Stimulated activated CD4-positive, alpha-beta T cell treated with anti-CD3 and anti-CD28 coated beads, Interleukin-4, amount 100 ng/mL, for 24 hours (primary cell): ENCODE results near the gene PHTF2.
"Not testable (repeated sequence)": the region's sequence is repeated elsewhere in the genome, so short reads cannot be mapped to it uniquely, and the experiment has no call there.

ENCODE experiments used
- DNase-seq: peaks from one replicate; pipeline ENCODE4 v3.0.0-alpha.2; 2020

The PHTF2 gene

DNA sequence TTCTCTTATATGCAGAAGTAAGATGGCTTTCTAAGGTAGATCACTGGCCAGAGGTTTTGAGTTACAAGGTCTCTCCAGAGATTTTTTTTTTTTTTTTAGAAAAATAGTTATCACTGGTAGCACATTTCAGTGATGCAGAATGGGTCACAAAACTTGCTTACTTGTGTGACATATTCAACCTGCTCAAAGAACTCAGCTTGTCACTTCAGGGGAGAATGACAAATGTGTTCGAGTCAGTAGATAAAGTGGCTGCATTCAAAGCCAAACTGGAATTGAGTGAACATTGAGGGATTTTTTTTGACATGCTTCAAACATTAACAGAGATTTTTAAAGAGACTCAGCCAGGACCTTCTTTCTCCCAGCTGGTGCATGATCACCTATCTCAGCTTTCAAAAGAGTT lies 33.4 kb downstream of the PHTF2 start:
- no peak for DNase-seq

DNA sequence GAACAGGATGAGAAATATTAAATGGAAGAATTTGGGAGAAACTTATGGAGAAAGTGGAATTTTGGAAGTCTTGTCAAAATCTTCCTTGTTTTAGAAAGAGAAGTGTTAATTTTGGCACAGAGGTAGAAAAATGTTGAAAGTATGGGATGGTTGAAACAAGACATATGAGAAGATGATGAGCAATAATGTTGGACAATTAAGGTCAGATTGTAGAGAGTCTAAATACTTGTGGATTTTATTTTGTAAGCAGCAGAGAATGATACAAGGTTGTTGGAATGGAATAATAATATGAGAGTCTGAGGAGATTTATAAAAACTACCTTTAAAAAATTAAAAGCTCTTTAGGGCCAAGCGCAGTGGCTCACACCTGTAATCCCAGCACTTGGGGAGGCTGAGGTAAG lies 34.6 kb downstream of the PHTF2 start:
- DNase-seq = no peak

DNA sequence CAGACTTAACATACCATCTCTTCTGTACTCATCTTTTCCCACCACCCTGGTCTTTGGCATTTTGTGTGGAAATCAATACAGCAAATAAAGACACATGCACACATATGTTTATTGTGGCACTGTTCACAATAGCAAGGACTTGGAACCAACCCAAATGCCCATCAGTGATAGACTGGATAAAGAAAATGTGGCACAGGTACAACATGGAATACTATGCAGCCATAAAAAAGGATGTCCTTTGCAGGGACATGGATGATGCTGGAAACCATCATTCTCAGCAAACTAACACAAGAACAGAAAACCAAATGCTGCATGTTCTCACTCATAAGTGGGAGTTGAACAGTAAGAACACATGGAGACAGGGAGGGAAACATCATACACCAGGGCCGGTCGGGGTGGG lies 37.9 kb downstream of the PHTF2 start:
- not testable (repeated sequence) for DNase-seq

DNA sequence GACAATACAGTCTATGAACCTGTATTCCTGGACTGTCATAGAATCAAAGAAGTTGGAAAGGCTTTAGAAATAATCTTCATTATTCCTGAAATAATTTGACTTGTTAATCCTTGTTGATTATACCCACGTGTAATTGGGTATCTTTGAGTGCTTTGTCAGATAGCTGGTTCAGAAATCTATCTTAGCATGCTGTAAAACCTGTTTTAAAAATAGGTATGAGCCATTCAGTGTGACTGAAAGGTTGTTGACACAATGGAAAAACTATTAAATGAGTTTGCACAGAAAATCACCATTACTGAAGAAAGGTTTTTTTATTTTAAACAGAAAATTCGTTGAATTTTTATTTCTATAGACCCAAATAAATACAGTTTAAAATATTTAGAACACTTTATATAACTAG lies 38.7 kb downstream of the PHTF2 start:
- DNase-seq = no peak

DNA sequence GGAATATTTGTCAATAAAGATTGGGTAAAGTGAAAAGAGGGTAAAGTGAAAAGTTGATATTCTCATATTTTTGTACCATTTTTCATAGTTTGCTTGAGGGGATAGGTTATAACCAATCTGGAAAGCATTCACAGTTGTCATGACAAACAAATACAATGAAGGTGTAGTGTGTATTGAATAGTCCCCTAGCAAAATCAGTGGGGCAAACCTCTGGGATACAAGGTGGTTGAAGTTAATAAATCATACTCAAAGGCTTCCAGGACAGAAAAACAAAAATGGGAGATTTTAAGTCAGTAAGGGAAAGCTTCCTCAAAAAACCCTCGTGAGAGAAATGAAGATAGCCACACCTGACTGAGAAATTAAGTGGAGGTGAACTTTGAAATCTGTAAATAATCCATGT lies 39.4 kb downstream of the PHTF2 start:
- no peak for DNase-seq

DNA sequence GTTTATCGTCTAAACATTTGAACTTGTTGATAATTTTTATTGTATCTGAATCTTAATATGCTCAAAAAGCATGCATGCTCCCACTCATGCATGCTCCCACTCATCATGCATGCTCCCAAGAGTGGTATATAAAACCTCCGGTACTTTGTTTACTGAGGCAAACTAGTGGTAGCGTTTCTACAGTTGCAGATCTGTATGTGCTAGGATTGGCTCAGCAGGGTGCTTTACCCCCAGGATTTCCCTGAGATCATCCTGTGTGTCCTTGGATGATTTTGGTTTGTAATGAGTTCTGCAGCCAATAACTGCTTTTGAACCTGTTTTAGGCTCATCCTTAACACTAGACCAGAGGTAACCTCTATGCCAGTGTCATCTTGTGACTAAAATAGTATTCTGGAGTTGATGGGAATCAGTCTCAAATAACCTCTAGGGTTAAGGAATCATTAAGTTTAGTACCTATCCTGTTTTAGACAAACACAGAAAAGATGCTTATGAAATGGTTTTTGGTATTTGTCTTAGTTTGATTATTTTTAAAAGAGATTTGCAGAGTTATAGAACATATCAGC lies 40.4 kb downstream of the PHTF2 start:
- no peak for DNase-seq

DNA sequence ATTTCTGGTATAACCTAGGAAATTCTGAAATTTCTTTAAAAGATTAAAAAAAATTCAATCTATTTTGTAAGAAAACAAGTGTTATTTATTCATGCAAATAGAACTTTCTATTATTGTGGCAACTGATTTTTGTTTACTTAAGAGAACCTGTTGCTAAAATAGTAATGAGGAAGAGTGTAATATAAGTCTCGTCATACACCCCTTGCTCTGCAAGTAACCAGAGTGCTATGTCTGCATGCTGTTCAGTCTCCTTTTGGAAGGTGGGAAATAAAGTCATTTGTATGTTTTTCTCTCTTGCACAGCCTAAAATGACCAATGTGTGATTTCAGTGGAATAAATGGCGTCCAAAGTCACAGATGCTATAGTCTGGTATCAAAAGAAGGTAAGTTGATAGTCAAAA lies 41.3 kb downstream of the PHTF2 start:
- no peak for DNase-seq

DNA sequence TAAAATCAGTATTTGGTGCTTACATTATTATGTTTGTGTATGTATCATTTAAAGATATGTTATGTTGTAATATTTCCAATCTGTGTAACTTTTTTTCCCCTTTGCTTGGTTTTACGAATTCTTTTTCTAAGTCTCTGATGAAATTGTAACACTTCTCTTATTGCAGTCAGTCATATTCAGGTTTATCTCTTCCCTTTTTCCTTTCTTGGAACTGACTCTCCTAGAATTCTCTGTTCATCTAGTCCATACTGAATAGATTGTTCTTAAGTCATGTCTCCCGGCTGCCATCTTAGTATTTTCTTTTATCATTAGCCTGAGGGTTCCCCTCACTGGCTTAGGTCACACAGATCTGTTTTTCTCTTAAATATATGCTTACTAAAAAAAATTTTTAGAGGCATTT lies 44.6 kb downstream of the PHTF2 start:
- DNase-seq = no peak

DNA sequence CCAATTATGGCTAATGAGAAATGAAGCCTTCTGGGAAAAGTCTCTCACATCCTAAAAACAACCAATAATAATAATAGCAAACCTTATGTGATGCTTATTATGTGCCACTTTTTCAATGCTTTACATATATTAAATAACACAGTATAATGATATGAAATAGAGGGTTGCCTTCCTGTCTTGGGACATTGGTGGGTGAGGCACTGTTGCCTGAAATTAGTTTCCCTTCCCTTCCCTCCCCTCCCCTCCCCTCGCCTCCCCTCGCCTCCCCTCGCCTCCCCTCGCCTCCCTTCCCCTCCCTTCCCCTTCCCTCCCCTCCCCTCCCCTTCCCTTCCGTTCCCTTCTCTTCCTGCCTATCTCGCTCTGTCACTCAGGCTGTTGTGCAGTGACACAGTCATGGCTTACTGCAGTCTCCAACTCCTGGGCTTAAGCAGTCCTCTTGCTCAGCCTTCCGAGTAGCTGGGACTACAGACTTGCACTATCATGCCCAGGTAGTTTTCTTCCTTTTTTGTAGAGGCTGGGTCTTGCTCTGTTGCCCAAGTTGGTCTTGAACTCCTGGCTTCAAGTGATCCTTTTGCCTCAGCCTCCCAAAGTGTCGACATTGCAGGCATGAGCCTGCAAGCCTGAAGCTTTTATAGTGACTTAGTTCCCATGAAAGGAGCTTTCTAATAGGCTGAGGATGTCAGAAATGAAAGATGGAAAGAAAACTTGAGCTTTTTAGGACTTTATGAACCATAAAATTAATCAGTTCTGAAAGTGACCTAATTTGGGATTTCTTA lies 47.9 kb downstream of the PHTF2 start:
- no peak for DNase-seq

DNA sequence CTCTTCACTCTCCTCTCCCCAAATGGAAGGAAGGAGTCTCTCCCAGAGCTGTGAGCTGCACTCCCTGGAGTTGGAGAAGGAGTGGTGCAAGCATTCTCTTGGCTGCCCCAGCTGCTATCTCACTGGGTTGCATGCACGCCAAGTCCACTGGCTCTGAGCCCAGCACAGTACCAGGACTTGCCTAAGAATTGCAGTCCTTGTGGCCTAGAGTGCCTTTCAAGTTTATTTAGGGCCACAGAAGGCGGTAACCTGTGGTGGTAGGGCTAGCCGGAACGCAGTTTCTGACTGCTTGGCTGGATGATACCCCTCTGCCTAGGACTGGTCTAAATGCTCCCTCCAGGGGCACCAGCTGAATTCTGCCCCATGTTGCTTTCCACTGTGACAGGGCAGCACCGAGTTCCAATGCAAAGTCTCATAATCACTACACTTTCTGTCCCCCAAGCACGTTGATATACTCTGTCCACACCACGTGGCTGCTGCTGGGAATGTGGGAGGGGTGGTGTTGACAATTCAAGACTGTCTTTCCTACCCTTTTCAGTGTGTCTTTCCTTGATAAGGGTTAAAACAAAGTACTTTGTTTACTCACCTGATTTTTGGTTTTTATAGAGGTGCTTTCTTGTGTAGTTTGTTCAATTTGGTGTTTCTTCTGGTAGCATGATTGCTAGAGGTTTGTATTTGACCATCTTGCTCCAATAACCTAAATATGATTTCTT lies 57.0 kb downstream of the PHTF2 start:
- DNase-seq = no peak

DNA sequence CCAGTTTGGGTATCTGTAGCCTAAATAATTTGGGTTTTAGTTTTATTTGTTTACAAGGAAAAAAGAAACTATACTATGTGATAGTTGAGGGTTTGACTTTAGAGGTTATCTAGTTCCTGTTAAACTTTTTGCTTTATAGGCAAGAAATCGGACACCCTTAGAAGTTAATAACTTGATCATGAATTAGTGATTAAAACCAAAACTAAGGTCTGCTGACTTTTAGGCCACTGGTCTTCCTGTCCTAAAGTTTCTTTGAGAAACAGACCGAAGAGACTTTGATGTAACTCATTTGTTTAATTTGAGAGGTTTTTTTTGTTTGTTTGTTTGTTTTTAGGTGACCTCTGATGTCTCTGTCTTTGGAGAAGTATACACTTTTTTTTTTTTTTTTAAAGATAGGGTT lies 59.7 kb downstream of the PHTF2 start:
- DNase-seq = no peak

DNA sequence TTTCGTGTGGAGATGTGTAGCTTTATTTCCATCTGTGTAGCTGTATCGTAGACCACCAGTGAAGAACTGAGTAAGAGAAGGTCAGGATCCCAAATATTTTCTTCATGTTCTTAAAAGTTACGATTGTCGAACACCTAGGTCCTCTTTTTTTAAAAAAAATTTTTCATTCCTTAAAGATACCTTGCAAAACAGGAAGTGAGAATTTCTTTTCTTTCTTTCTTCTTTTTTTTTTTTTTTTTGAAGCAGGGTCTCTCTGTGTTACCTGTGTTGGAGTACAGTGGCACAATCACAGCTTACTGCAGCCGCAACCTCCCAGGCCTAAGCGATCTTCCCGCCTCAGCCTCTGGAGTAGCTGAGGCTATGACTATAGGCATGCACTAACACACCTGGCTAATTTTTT lies 60.8 kb downstream of the PHTF2 start:
- DNase-seq = no peak

DNA sequence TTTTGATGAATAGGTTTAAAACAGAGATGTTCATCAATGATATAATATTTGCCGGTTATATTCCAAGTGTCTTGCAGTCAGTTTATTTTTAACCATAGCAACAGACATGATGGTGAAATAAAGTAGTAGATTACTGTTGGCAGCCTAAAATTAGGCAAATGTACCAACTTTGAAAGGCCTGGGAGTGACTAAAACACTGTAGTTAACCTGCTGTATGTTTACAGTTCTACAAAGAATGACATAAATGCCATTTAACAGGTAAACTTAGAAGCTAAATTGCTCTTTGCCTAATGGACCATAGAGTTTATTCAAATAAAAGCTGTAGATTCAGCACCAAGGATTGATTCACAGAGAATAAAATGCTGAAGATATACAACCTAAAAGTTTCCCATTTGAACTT lies 64.1 kb downstream of the PHTF2 start:
- no peak for DNase-seq

DNA sequence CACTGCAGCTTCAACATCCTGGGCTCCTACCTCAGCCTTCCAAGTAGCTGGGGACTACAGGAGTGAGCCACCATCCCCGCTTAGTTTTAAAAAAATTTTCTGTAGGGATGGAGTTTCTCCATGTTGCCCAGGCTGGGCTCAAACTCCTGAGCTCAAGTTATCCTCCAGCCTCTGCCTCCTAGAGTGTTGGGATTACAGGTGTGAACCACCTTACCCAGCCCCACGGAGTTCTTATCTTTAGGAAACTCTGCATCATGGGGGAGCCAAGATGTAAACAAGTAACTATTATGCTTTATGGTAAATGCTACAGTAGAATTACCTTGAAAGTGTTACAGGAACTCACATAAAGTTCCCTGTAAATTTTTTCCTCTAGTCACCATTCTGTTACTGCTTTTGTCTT lies 65.3 kb downstream of the PHTF2 start:
- DNase-seq = no peak

DNA sequence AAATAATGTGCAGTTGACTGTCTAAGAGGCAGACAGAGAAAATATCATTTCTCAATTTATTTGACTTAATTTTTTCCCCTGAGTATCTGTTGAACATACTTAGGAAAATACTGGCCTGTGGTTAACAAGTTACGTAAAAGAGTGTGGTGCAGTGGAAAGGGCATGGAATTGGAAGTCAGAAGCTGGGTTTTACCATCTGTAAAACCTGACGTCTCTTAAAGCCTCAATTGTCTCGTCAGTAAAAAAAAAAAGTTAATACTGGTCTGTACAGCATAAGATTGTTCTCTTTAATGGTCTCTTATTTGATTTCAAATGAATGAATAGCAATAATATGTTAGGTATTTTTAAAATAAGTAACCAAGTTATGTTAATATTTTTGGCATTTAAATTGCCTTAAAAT lies 67.8 kb downstream of the PHTF2 start:
- DNase-seq = no peak

DNA sequence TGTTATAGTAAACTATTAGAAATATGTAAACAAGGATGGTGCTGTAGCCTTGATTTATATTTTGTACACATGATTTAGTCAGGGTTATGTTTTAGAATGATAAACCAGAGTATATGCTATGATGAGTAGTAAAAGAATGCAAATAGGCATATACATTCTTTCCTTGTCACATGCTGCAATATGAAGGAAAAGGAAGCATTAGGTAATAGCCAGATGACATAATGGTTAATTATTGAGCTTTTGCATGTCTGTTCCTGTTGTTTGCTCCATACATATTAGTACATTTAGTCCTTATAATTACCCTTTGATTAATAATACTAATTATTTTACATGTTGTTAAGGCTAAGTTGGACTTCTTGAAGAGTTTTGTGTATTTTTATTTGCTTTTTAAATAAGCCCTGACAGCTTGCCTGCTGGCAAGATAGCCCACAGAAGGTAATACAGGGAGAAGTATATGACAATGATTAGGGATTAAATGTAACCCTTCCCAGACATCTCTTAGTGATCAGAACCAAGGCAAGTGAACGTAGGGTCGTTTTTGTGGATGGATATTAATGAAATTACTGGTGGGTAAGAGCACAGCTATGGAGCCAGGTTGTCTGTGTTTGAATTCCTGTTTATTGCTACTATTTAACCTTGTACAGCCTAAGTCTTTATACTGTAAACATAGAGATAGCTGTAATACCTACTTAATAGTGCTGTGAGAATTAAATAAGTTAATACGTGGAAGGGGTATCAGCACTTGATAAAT lies 68.4 kb downstream of the PHTF2 start:
- no peak for DNase-seq

DNA sequence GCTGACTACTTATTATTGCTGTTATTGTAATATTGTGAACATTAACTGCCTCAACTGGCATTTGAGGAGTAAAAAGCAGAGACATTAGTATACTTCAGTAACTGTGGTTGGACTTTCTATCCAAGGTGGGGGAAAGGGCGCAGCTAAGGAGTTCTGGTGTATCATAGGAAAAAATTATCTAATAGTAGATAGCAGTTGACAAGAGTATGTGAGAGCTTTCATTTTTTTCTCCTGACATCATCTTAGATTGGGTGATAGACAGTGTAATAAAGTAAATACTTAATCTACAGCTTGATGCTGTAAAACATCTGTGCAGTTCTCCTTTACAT lies 68.9 kb downstream of the PHTF2 start:
- no peak for DNase-seq

DNA sequence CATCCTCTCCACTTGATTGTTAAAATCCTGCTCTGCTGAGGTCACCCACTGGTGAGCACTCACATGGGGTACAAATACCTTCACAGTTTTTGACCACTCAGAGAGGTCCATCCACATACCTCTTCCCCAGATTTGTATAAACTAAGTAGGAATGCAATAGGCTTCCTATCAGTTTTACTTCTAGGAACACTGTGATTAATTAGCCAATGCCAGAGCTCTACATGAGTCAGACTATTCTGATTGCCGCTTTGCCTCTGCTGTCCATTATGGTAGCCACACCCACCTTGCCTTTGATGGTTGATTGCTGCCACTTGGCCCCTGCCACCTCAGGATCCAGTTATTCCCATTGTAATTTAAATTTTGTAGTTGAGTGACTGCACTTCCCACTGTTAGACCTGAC lies 73.7 kb downstream of the PHTF2 start:
- not testable (repeated sequence) for DNase-seq

DNA sequence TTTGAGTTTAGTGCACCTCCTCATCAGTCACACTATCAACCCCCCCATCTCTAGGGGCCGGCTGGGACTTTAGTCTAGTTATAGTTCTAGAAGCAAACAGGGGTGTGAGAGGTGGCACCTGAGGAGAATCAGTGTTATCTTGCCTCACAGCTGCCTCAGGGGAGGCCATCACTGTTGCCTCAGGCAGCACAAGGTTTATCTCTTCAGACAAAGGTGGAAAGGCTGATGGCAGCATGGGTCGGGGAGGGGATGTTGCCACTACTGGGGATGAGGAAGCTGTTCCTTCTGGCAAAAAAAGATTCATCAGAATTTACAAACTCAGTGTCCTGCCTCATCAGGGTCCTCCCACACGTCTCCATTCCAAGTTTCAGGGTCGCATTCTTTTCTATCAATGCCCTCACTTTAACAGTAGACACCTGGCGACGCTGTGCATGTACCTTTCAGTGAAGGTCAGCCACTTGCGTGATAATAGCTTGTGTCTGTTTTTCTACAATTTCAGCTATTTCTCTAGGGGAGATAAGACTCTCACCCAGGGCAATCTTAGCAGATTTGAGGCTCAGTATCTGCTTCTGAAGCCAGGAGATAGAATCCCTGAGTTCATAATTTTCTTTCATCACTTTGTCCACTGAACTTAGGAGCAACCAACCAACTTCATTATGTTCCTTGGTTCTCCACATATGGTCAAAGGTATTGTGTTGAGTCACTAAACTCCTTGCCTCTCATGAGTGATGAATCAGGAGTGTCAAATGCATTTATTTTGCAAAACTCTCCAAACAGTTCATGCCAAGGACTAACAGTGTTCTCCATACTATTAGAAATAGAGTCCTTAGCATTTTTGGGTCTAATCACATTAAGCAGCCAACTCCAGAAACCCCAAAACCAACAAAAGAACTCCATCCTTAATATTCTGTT lies 75.1 kb downstream of the PHTF2 start:
- DNase-seq = not testable (repeated sequence)

DNA sequence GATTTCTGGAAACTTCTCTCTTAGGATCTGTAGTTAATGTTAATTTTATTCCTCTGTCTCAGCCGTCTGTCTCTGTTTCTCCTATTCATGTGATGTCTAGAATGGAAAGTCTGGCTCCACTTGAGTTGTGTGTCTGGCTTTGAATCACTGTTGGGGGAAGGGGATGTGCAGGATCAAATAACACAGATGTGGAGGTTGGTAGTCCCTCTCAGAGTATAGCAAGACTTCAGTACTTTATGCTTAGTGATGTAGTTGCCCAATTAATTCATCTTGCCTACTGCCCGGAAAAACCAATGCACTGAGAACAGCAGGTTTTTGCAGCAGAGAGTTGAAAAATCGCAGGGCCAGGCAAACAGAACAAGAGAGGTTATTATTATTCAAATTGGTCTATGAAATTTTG lies 79.2 kb downstream of the PHTF2 start:
- no peak for DNase-seq

DNA sequence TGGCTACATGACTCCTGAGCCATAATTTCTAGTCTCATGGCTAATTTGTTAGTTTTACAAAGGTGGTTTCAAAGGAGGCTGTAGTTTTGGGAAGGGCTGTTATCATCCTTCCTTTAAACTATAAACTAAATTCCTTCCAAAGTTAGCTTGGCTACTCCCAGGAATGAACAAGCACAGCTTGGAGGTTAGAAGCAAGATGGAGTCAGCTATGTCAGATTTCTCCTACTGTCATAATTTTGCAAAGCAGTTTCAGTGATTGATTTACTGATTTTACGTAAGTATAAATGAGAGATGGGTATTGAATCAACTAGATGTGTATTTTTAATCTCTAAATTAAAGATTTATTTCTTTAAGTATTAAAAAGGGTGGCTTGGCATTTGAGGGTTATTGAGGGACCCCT lies 79.9 kb downstream of the PHTF2 start:
- no peak for DNase-seq

DNA sequence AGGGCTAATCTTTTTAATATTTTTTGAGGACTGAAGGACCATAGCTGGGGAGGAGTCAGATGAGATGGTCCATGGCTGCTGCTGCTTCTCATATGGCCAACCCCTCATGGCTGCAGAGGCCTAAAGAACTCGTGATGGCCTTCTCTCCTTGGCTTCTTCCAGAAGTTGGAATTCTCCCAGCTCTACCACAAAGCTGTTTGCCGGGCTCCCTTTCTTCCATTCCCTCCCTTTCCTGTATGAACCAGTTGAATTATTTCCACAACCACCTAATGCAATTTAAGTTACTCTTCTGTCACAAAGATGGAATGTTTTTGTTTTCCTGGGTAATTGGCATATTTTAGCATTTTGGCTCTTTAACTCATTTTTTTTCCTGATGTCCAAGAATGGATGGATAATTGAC lies 80.7 kb downstream of the PHTF2 start:
- DNase-seq = no peak

DNA sequence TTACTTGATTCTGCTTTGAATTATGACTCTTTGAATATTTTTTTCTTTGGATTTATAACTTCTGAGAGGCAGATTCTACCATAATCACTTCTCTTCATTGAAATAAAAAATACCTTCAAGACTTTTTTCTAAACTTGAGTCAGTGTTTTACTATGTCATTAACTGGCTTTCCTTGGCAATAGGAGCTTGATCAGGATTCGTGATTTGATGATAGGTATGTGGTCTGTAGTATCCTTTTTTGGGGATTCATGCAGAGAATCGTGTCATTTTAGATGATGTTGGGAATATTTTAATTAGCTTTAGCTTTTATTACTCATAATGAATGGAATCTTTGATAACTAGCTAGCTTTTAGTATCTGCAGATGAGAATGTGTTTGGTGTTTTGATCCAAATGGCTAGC lies 83.3 kb downstream of the PHTF2 start:
- no peak for DNase-seq
